Ishikawa (cell line): ENCODE data around the gene CHCHD2.
A peak's percentile ranks its signal among the peaks of the same experiment; 100 is the strongest.

Experiments used
- CEBPB ChIP-seq: IDR thresholded peaks from 2 replicates; pipeline ENCODE4 v1.6.1; 2012
- CREB1 ChIP-seq: IDR thresholded peaks from 2 replicates; pipeline ENCODE4 v1.6.1; 2012; ENCODE audit warnings: low read depth
- EGR1 ChIP-seq: IDR thresholded peaks from 2 replicates; pipeline ENCODE4 v1.6.1; 2012
- EP300 ChIP-seq: IDR thresholded peaks from 2 replicates; pipeline ENCODE4 v1.6.1; 2012; ENCODE audit warnings: borderline replicate concordance
- FOXM1 ChIP-seq: IDR thresholded peaks from 2 replicates; pipeline ENCODE4 v1.6.1; 2012; ENCODE audit warnings: low read depth, borderline replicate concordance
- MAX ChIP-seq: IDR thresholded peaks from 2 replicates; pipeline ENCODE4 v1.6.1; 2012
- NFIC ChIP-seq: IDR thresholded peaks from 2 replicates; pipeline ENCODE4 v1.6.1; 2012
- RAD21 ChIP-seq: IDR thresholded peaks from 2 replicates; pipeline ENCODE4 v1.6.1; 2012; ENCODE audit warnings: low read depth
- TAF1 ChIP-seq: IDR thresholded peaks from 2 replicates; pipeline ENCODE4 v1.6.1; 2012; ENCODE audit warnings: low read depth, mild to moderate bottlenecking
- TCF12 ChIP-seq: IDR thresholded peaks from 2 replicates; pipeline ENCODE4 v1.6.1; 2012; ENCODE audit warnings: low read depth
- TEAD4 ChIP-seq: IDR thresholded peaks from 2 replicates; pipeline ENCODE4 v1.6.1; 2012
- USF1 ChIP-seq: IDR thresholded peaks from 2 replicates; pipeline ENCODE4 v1.6.1; 2012
- YY1 ChIP-seq: IDR thresholded peaks from 2 replicates; pipeline ENCODE4 v1.6.1; 2012; ENCODE audit warnings: low read depth
- ZBTB7A ChIP-seq: IDR thresholded peaks from 2 replicates; pipeline ENCODE4 v1.6.1; 2012; ENCODE audit warnings: low read depth
- TF ChIP-seq, protein P1 (sequence below): IDR thresholded peaks from 2 replicates; pipeline ENCODE4 v1.6.1; 2012; ENCODE audit warnings: low read depth, mild to moderate bottlenecking

The CHCHD2 gene

DNA sequence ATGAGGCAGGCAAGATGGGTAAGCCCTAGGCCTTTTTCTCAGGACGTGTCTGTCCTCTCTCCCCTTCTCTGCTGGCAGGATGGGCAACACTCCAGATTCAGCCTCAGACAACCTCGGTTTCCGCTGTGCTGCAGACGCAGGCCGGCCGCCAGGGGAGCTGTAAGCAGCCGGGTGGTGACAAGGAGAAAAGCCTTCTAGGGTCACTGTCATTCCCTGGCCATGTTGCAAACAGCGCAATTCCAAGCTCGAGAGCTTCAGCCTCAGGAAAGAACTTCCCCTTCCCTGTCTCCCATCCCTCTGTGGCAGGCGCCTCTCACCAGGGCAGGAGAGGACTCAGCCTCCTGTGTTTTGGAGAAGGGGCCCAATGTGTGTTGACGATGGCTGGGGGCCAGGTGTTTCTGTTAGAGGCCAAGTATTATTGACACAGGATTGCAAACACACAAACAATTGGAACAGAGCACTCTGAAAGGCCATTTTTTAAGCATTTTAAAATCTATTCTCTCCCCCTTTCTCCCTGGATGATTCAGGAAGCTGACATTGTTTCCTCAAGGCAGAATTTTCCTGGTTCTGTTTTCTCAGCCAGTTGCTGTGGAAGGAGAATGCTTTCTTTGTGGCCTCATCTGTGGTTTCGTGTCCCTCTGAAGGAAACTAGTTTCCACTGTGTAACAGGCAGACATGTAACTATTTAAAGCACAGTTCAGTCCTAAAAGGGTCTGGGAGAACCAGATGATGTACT, 26.7 kb downstream of the CHCHD2 start:
- TF ChIP-seq YY1 (no peak), CREB1 (no peak), CEBPB (no peak), ZBTB7A (no peak), NFIC (no peak), EP300 (no peak), RAD21 (no peak), TEAD4 (no peak), MAX (no peak), USF1 (no peak), TCF12 (no peak), TAF1 (no peak), EGR1 (no peak)

DNA sequence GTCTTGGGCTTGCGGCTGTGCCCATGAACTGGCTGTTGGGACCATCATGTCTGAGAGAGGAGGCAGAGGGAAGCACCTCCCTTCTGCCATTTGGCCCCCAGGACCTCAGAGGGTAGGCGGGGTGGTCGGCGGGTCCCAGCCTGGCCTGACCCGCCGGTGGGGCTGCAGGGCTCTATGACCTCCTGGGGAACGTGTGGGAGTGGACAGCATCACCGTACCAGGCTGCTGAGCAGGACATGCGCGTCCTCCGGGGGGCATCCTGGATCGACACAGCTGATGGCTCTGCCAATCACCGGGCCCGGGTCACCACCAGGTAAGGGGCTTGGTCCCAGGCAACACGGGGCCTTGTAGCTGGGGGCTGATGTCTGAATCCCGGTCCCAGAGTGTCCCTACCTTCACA, 28.1 kb downstream of the CHCHD2 start:
- TF ChIP-seq USF1 (no peak), CEBPB (no peak), EGR1 (no peak)

DNA sequence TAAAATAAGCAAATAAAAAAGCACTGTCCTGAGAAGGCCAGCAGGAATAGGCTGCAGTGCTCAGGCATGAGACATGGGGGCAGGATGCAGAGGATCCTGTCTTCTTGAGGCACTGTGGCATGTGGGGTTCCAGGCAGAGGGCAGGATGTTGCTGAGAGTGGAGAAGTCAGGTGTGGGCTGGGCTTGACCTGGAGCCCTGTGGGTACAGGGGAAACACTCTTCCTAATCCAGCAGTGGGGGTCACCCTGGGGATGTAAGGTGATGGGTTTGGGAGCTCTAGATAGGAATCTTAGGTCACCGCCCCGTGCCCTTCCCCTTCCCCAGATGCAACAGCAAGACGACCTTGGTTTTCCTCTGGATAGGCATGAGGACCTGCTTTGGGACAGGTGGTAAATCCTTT, 28.6 kb downstream of the CHCHD2 start:
- no peak for TF ChIP-seq TAF1
- no peak for TF ChIP-seq ZBTB7A
- TF ChIP-seq RAD21, result no peak
- TF ChIP-seq FOXM1, result no peak
- no peak for TF ChIP-seq EP300
- TF ChIP-seq, protein P1, sequence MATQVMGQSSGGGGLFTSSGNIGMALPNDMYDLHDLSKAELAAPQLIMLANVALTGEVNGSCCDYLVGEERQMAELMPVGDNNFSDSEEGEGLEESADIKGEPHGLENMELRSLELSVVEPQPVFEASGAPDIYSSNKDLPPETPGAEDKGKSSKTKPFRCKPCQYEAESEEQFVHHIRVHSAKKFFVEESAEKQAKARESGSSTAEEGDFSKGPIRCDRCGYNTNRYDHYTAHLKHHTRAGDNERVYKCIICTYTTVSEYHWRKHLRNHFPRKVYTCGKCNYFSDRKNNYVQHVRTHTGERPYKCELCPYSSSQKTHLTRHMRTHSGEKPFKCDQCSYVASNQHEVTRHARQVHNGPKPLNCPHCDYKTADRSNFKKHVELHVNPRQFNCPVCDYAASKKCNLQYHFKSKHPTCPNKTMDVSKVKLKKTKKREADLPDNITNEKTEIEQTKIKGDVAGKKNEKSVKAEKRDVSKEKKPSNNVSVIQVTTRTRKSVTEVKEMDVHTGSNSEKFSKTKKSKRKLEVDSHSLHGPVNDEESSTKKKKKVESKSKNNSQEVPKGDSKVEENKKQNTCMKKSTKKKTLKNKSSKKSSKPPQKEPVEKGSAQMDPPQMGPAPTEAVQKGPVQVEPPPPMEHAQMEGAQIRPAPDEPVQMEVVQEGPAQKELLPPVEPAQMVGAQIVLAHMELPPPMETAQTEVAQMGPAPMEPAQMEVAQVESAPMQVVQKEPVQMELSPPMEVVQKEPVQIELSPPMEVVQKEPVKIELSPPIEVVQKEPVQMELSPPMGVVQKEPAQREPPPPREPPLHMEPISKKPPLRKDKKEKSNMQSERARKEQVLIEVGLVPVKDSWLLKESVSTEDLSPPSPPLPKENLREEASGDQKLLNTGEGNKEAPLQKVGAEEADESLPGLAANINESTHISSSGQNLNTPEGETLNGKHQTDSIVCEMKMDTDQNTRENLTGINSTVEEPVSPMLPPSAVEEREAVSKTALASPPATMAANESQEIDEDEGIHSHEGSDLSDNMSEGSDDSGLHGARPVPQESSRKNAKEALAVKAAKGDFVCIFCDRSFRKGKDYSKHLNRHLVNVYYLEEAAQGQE, result no peak
- TF ChIP-seq TCF12, result no peak
- TF ChIP-seq EGR1, result no peak
- no peak for TF ChIP-seq MAX
- TF ChIP-seq CEBPB, result no peak
- TF ChIP-seq TEAD4, result no peak
- no peak for TF ChIP-seq CREB1

DNA sequence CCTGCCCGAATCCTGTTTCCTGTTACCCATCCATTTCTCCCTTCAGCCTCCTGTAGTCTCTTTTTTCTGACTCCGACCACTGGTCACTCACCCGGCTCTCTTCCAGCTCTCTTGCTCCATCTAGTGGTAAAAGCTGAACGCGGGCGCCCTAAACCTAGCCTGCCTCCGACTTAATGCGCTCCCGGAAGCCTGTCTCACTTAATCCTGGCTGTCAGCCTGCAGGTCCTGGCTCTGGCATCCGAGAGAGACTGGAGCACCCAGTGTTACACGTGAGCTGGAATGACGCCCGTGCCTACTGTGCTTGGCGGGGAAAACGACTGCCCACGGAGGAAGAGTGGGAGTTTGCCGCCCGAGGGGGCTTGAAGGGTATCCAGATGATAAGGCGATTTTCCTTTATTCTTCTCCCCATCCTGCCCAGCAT, 31.9 kb downstream of the CHCHD2 start:
- TF ChIP-seq CREB1 (no peak), YY1 (no peak), EP300 (no peak), TEAD4 (no peak), MAX (no peak; the same call in 1 of the 2 replicates), FOXM1 (no peak), CEBPB (no peak), ZBTB7A (no peak), TCF12 (no peak), USF1 (no peak), EGR1 (no peak), NFIC (peak; percentile 23; the same call in 1 of the 2 replicates), RAD21 (peak; percentile 90), TAF1 (no peak)
- TF ChIP-seq, protein P1, result no peak

GRCh38 chr7:56063882-56064625, 42.2 kb downstream of the CHCHD2 start, which contains the start of gene SUMF2:
TSS of gene SUMF2 (plus strand) at chr7:56064286. CDS start at chr7:56064312, 26 bp downstream.
- TF ChIP-seq CREB1, result no peak
- TF ChIP-seq NFIC, result no peak
- TF ChIP-seq RAD21, result no peak; the same call in 1 of the 2 replicates
- peak; percentile 67 for TF ChIP-seq EGR1
- peak; percentile 75 for TF ChIP-seq YY1
- TF ChIP-seq, protein P1, result no peak
- peak; percentile 45; the same call in 1 of the 2 replicates for TF ChIP-seq TEAD4
- TF ChIP-seq FOXM1, result no peak
- TF ChIP-seq CEBPB, result peak; percentile 88
- no peak for TF ChIP-seq ZBTB7A
- TF ChIP-seq USF1, result no peak
- TF ChIP-seq TCF12, result no peak; the same call in none of the 2 replicates
- TF ChIP-seq EP300, result no peak
- TF ChIP-seq TAF1, result peak; percentile 81
- peak; percentile 74 for TF ChIP-seq MAX
